ENCODE measurements around the gene LRP5.

Gene LRP5

GRCh38 chr11:68326334-68327215 is 14.2 kb downstream of the LRP5 start:
- H3K4me3 ChIP-seq (ENCODE audit: low read depth, low read length): no peak overlapping the region
- TF ChIP-seq CTCF (IDR thresholded peaks at IDR 0.05; ENCODE audit: low read depth, low read length): no peak

GRCh38 chr11:68327586-68328370 is 15.4 kb downstream of the LRP5 start:
- no peak overlapping the region for H3K4me3 ChIP-seq (ENCODE audit: low read depth, low read length)
- TF ChIP-seq CTCF (IDR thresholded peaks at IDR 0.05; ENCODE audit: low read depth, low read length): no peak

- H3K4me3 ChIP-seq (ENCODE audit: low read depth, low read length): no peak overlapping the region
- TF ChIP-seq CTCF (IDR thresholded peaks at IDR 0.05; ENCODE audit: low read depth, low read length): no peak
Observed at GRCh38 chr11:68328374-68329091, 16.1 kb downstream of the LRP5 start.

GRCh38 chr11:68329536-68329935 is 17.1 kb downstream of the LRP5 start:
- no peak overlapping the region for H3K4me3 ChIP-seq (ENCODE audit: low read depth, low read length)
- TF ChIP-seq CTCF (IDR thresholded peaks at IDR 0.05; ENCODE audit: low read depth, low read length): no peak

GRCh38 chr11:68329978-68330699 is 17.7 kb downstream of the LRP5 start:
- no peak for TF ChIP-seq CTCF (IDR thresholded peaks at IDR 0.05; ENCODE audit: low read depth, low read length)
- H3K4me3 ChIP-seq (ENCODE audit: low read depth, low read length): no peak overlapping the region

- no peak overlapping the region for H3K4me3 ChIP-seq (ENCODE audit: low read depth, low read length)
- no peak for TF ChIP-seq CTCF (IDR thresholded peaks at IDR 0.05; ENCODE audit: low read depth, low read length)
Observed at GRCh38 chr11:68330700-68331337, 18.4 kb downstream of the LRP5 start.

Measured in WI38 (cell line).